ENCODE data around the gene ZBTB49. TPM values are rescaled to one million over a fixed set of nuclear protein-coding genes. Genes with fewer than 3 reads are reported as not detected.
"Not testable (repeated sequence)": the region's sequence is repeated elsewhere in the genome, so short reads cannot be mapped to it uniquely, and the experiment has no call there.

The ZBTB49 gene
- total RNA-seq, 1 donor from 2014 or later, result 5.7 TPM

DNA sequence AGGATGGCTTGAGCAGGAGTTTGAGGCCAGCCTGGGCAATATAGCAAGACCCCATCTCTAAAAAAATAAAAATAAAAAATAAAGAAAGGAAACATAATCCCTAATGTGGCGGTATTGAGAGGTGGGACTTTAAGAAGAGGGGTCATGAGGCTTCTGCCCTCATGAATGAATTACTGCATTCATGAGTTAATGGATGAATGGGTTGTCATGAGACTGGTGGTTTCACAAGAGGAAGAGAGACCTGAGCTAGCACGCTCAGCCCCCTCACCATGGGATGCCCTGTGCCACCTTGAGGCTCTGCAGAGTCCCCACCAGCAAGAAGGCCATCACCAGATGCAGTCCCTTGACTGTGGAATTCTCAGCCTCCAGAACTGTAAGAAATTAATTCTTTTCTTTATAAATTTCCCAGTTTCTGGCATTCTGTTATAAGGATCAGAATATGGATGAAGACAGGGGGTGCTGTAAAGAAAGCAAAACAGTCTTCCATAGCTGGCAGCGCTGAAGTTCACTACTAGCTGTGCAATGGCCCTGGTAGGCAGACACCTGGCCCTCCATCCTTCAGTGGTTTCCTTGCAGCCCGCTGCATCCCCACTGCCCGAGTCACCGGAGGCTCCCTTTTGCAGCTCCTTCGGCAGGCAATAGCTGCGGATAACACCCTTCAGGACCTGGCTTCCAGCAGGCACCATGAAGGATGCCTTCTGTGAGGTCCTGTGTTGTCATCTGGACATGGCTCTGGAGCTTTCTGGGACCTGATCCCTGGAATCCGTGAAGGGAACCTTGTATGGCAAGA lies 52.0 kb downstream of the ZBTB49 start:
- TF ChIP-seq CTCF (conservative IDR thresholded peaks at IDR 0.05), result no peak
- no peak for DNase-seq (ENCODE audit: low read depth, low spot score)
- H3K27me3 Mint-ChIP-seq (ENCODE audit: low read depth), result peaks cover 4% of the 10 kb centered on the region
- no peaks in the 10 kb centered on the region for H3K36me3 Mint-ChIP-seq (ENCODE audit: low read depth)
- H3K4me1 Mint-ChIP-seq, result no peaks in the 10 kb centered on the region
- no peaks in the 10 kb centered on the region for H3K9me3 Mint-ChIP-seq
- H3K27ac Mint-ChIP-seq (ENCODE audit: unreplicated experiment), result no peak overlapping the region
- no peak overlapping the region for H3K4me3 Mint-ChIP-seq

GRCh38 chr4:4343038-4343437 lies 53.0 kb downstream of the ZBTB49 start:
- TF ChIP-seq CTCF (conservative IDR thresholded peaks at IDR 0.05), result no peak
- no peak for DNase-seq (ENCODE audit: low read depth, low spot score)
- Mint-ChIP-seq H3K27ac (ENCODE audit: unreplicated experiment) (no peak overlapping the region), H3K27me3 (ENCODE audit: low read depth) (peaks cover 2% of the 10 kb centered on the region), H3K4me3 (no peak overlapping the region), H3K4me1 (no peaks in the 10 kb centered on the region), H3K9me3 (no peaks in the 10 kb centered on the region), H3K36me3 (ENCODE audit: low read depth) (no peaks in the 10 kb centered on the region)

DNA sequence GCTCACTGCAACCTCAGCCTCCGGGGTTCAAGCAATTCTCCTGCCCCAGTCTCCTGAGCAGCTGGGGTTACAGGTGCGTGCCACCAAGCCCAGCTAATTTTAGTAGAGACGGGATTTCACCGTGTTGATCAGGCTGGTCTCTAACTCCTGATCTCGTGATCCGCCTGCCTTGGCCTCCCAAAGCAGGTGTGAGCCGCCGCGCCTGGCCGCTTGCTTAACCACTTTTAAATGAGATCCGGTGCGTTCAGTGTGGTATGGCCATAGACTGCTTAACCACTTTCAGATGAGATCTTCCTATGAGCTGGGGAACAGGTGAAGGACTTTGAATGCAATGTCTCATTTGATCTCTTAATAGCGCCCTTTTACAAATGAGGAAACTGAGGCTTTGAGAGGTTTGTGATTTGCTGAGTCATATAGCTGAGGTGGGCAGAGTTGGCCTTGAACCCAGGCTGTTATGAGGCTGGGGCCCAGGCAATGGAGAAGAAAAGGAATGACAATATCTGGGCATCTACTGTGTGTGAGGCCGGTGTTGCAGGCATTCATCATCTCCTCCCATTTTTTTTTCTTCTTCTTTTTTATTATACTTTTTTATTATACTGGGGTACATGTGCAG lies 55.0 kb downstream of the ZBTB49 start:
- no peaks in the 10 kb centered on the region for H3K27me3 Mint-ChIP-seq (ENCODE audit: low read depth)
- no peak overlapping the region for H3K27ac Mint-ChIP-seq (ENCODE audit: unreplicated experiment)

DNA sequence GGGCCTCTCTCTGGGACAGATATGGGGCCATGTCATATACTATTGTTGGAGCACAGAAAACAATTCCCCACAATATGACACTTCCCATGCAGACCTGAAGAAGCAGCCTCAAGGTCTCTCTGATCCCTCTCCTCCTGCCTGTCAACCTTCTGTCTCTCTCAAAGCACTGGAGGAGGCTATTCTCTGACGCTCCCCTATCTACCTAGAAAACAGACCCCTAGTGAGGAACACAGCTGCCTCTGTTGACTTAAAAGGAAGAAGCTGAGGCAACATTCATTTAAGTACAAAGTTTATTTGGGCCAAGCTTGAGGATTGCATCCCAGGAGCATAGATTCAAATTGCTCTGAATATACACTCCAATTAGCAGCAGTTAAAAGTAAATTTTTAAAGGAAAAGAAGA lies 57.5 kb downstream of the ZBTB49 start:
- H3K27me3 Mint-ChIP-seq (ENCODE audit: low read depth), result no peaks in the 10 kb centered on the region

More for the DNA sequence above, 55.0 kb downstream of the ZBTB49 start:
- no peak overlapping the region for H3K4me3 Mint-ChIP-seq
- no peaks in the 10 kb centered on the region for H3K36me3 Mint-ChIP-seq (ENCODE audit: low read depth)
- DNase-seq (ENCODE audit: low read depth, low spot score), result no peak
- H3K4me1 Mint-ChIP-seq, result no peaks in the 10 kb centered on the region
- H3K9me3 Mint-ChIP-seq, result peaks cover 2% of the 10 kb centered on the region
- no peak for TF ChIP-seq CTCF (conservative IDR thresholded peaks at IDR 0.05)

GRCh38 chr4:4348585-4348984 lies 58.5 kb downstream of the ZBTB49 start:
- H3K9me3 Mint-ChIP-seq; H3K4me3 Mint-ChIP-seq; H3K36me3 Mint-ChIP-seq (ENCODE audit: low read depth); H3K27me3 Mint-ChIP-seq (ENCODE audit: low read depth); H3K4me1 Mint-ChIP-seq; H3K27ac Mint-ChIP-seq (ENCODE audit: unreplicated experiment); DNase-seq (ENCODE audit: low read depth, low spot score): not testable (repeated sequence)

More for the DNA sequence above, 57.5 kb downstream of the ZBTB49 start:
- Mint-ChIP-seq H3K9me3 (peaks cover 2% of the 10 kb centered on the region), H3K27ac (ENCODE audit: unreplicated experiment) (no peak overlapping the region), H3K36me3 (ENCODE audit: low read depth) (no peaks in the 10 kb centered on the region), H3K4me1 (no peaks in the 10 kb centered on the region), H3K4me3 (no peak overlapping the region)
- no peak for TF ChIP-seq CTCF (conservative IDR thresholded peaks at IDR 0.05)
- DNase-seq (ENCODE audit: low read depth, low spot score), result no peak

DNA sequence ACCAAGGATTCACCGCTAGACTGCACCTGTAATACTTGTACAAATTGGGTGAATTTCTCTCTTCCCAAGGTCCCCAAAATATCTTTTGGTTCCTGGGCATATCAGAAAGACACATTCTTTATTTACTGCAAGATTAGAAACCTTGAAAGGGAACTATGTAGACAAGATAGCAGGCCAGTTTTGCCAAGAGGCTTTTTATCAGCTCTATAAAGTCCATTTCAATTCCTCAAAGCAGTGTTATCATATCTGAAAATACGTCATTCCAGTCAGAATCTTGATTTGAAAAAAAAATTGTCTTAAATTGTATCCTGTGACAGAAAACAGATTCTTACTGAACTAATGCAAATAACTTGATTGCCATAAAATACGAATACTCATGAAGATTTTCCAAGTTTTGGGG lies 59.8 kb downstream of the ZBTB49 start:
- H3K27me3 Mint-ChIP-seq (ENCODE audit: low read depth), result no peaks in the 10 kb centered on the region
- peaks cover 2% of the 10 kb centered on the region for H3K9me3 Mint-ChIP-seq
- no peak overlapping the region for H3K4me3 Mint-ChIP-seq
- no peak for TF ChIP-seq CTCF (conservative IDR thresholded peaks at IDR 0.05)
- no peak overlapping the region for H3K27ac Mint-ChIP-seq (ENCODE audit: unreplicated experiment)
- H3K4me1 Mint-ChIP-seq, result no peaks in the 10 kb centered on the region
- H3K36me3 Mint-ChIP-seq (ENCODE audit: low read depth), result no peaks in the 10 kb centered on the region
- DNase-seq (ENCODE audit: low read depth, low spot score), result no peak

All from neural crest cell (in vitro differentiated cells).